NCI-H82 treated with DMSO at 0.1 percent for 48 hours (cell line): ENCODE data around the gene WWP2.

ENCODE experiments used
- DNase-seq: peaks from one replicate; lab custom pipeline; 2025; ENCODE audit not compliant: unreplicated experiment; lab: John Stamatoyannopoulos, UW

WWP2 gene

DNA sequence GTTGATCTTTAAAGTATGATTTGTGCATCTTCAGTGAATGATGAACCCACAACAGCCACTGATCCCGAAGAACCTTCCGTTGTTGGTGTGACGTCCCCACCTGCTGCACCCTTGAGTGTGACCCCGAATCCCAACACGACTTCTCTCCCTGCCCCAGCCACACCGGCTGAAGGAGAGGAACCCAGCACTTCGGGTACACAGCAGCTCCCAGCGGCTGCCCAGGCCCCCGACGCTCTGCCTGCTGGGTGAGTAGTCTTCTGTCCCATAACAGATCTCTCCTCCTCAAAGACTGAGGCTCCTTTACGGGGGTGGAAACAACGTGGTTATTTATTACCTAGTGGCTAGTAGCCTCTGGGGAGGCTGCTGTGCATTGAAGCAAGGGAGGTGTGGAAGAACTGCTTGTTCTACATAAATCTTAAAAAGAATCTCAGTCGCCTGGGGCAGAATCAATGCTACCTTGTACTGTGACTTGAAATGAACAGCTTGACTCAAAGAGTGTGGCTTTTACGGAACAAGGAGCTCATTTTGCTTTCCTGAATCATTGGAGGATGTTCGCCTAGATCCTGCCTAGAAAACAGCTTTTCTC, 126.0 kb downstream of the WWP2 start:
- no peak for DNase-seq

DNA sequence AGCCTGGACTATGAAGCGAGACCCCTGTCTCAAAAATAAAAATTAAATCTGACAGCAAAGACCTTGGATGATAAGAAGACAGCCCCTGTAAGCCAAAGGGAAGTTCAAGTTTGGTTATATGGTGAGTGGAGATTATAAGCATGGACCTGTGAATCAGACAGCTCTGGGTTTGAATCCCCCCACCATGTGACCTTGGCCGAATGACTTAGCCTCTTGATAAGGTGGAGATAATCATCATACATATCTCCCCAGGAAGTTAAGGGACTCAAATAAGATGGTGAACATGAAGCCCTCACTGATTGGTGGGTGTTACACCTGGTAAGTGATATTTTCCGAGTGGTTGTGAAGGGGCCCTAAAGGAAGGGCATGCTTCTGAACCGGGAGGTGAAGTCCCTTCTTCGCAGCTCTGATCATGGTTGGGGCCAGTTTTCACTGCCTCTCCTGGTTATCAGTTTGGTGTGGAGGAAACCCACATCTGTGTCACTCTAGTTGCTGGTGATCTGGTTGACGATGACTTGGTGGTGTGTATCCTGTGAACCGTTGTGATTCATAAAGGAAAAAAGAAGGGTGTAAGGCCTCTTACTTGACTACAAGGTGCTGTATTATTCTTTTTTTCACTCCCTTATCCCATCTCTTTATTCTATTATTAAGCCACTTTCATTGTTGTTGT, 127.3 kb downstream of the WWP2 start:
- no peak for DNase-seq

DNA sequence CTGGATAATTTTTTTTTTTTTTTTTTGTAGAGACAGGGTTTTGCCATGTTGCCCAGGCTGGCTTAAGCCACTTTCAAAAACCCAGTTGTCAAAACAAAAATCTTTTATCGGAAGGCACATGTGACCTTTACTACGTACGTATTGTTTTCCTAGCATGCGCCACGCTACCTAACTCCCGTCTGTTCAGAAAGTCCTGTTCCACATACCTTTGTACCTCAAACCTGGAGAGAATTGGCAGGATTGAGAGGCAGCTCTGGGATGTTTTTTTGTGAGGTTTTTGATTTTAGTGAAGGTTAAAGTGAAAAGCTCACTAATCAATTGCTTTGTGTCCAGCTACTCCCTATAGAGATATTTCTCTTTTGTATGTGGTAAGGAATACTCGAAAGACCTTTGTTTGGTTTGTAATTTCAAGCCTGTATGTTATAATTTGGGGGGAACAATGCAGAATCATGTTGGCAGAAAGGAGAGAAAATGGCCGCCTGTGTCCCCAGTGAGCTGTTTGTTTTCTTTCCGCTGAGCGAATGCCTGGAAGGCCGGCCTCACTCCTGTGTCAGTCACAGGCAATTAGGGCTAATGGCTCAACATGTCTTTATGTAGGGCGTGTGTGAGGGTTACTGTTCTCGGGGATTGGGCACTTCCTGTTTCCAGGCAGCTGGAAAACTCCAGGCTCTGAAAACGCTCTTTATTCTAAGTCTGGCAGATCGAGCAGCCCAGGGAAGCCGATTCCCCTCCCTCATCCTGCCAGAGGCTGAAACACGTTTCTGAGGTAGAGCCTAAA, 128.2 kb downstream of the WWP2 start:
- DNase-seq: no peak

DNA sequence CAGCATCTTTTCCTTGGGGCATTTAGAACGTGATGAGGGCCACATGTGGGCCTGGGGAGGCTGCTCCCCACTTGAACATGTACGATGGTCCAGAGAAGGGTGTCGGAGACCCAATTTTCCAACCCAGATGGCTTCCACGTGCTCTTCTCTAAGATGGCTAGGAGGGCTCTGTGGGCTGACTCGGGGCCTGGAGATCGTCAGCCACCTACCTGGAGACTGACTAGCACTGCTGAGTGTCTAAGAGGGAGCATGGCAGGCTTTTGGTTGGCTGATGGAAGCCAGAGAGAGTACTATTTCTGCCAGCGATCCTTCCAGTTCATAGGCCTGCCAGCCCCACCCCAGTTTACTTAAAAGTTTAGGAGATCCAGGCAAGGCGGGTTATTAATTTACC, 128.8 kb downstream of the WWP2 start:
- no peak for DNase-seq

DNA sequence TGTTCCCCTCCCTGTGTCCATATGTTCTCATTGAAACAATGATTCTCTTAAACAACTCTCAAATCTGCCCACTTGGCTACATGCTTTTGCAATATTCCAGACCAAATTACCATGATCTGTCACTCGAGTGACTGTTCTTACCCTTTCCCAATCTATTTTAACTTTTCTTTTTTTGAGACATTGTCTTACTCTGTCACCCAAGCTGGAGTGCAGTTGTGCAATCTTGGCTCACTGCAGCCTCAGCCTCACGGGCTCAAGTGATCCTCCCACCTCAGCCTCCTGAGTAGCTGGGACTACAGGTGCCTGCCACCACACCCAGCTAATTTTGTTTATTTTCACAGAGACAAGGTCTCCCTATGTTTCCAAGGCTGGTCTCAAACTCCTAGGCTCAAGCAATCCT, 130.2 kb downstream of the WWP2 start:
- no peak for DNase-seq

DNA sequence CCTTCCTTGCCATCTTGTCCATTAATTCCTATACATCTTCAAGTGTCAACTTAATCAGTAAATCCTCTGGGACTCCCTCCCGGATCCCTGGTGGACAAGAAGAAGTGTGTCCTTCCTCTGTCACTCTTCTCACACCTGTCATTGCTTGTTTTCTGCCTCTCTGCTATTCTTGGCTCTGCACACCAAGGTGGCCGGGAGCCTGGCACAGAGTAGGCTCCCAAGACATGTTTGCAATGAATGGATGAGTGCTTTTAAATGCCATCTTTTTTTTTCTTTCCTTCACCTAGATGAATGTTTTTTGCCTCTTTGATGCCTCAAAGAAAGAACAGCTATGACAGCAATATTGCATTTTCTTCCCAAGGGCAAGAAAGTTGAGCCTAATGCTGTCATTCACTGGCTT, 131.0 kb downstream of the WWP2 start:
- DNase-seq: no peak

DNA sequence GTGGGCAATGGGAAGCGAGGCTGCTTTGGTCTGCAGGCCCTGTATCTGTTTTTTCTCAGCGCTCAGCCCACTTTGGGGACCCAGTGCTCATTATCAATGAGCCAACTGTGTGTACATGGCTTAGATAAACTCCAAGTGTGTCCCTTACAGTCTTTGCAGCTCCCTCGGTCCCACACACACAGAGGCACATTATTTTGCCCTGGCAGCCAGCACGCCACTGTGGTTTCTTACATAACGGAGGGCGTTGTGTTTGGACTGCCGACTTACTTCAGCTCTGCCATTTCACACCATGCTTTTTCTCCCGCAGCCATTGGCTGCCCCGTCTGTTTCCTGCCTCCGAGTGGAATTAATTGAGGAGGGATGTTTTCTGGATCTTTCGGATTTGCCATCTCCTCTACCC, 132.5 kb downstream of the WWP2 start:
- DNase-seq: no peak

DNA sequence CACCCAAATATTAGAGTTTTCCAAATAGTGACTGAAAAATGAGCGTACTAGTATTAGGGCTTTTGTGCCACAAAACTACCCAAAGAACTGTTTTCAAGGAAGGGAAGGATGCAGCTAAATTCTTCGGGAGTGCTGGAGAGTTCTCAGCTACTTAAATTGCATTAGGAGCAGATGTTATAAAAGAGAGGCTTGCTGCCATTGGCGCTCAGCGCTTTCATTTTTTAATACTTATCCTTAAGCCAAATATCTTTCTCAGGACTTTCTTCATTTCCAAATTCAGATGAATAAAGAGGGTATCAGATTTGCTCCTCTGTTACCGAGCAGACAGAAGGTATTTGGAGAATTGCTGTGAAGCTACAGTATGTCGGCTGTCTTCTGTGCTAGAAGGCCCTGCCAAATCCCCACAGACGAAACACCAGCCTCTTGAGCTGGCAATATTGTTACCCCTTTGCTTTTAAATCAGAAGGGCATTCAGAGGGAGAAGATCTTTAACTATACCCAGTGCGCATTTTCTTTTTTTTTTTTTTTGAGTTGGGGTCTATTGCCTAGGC, 141.8 kb downstream of the WWP2 start:
- no peak for DNase-seq

DNA sequence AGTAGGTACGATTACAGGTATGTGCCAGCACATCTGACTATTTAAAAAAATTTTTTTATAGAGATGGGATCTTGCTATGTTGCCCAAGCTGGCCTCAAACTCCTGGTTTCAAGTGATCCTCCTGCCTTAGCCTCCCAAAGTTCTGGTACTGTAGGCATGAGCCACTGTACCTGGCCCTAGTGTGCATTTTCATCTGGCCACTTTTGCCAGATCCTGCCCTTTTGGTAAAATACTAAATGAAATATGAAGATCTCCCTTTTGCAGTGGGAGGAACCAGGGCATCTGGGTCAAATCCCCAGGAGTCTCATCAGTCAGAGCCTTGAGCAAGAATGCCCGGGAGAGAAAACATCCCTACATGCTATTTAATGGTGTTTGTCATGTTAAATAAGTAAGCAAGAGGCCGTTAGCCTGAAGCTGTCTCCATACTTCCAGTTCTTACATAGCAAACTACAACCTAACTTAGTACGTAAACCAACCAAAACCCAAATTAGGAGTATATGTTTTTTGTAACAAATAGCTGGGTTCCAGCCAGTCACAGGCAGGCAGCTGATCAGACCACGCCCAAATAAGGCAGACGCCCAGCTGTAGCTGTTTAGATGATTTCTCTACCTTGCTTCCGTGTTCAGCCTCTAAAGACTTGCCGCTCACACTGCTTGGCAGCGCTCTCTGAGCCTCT, 142.5 kb downstream of the WWP2 start:
- no peak for DNase-seq

DNA sequence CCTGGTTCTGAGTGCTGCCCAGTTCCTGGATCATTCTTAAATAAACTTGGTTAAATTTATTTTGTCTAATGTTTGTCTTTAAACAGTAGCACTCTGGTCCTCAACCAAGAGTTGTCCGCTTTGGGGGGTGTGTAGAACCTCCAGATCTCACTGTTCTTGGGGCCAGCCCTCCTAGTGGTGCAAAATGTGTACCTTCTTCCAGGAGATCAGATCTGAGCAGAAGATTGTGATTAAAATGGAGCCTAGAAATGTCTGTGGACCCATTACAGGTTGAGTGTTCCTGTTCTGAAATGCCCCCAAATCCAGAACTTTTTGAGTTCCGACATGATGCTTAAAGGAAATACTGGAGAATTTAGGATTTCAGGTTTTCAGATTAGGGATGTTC, 143.0 kb downstream of the WWP2 start:
- no peak for DNase-seq

DNA sequence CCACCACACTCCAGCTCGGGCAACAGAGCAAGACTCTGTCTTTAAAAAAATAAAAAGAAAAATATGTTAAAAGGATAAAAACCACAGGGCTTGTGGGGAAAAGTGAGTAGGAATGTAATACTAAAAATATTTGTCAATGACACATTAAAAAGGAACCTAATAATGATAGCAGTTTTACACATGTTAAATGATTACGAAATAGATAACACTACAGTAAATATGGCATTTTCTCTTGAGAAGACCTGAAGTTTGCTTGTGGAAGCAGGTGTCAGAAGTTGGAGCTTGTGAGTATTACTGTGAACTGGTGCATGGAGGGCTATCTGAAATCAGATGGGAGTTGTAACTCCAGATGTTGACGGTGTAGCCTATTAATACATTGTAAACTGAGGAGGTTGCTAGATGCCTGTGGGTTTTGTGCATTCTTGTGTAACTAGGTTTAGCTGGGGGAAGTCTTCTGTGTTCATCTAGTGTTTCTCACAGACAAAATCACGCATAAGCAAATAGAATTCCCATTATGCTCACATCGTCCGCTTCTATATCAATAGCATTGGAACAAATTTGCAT, 144.8 kb downstream of the WWP2 start:
- DNase-seq: no peak

DNA sequence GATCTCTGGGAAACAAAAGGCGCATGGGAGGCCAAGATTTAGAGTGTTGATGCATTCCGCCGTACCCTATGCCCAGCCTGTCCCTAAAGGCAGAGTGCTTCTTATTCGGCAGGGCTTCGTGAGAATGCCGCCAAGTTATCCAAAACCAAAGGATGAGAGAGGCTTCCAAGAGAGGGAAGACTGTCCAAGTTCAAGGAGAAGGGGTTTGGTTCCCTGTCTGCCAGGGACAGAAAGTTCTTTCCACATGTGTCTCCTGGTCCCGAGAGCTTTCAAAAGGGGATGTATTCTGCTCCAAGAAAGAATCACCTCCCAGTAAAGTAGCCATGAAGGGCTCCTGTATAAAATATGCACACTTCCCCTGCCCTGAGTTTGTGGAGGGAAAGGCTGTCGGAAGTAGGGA, 146.9 kb downstream of the WWP2 start:
- no peak for DNase-seq

DNA sequence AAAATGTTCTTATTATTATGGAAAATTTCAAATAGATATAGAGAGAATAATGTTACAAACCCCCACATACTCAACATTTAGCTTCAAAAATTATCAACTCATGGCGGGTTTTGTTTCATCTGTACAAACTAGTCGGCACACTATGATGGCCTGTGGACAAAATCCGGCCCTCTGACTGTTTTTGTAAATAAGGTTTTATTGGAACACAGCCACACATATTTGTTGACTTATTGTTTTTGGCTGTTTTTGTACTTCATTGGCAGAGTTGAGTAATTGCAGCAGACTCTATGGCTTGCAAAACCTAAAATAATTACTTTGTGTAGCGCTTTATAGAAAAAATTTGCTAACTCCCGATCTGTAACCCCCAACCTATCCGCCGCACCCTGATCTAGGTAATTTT, 147.6 kb downstream of the WWP2 start:
- no peak for DNase-seq

DNA sequence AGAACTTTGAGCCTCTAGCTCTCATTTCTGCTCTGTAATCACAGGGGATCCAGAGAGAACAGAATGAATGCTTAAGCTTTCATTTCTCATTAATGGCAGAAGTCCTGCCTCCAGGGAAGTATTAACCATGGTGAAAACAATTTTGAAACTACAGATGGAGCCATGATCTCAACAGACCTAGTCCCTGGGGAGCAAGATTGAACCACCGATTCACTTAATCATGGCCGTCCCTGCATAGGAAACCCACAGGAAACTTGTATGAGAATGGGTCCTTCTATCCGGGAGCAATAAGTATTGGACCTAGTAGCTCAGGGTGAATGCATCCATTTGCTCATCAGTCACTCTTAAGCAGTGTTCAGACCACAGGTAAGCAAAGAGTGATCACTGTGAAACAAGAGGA, 148.8 kb downstream of the WWP2 start:
- DNase-seq: no peak

DNA sequence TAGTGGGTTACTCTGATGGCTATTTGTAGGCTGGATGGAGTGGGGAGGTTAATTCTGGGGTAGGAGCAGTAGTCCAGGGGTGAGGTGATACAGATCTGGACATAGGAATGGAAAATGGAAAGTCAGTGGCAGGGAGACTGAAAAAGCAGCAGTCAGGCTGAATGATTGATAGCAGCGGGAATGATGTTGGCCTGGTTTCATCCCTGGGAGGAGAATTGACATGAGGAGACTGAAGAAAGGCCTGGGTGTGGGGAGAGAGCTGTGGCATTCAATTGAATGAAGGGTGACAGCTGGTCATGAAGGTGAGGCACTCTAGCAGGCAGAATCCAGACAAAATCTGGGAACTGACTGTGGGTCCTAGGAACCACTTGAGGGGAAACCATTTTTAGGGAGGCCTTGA, 154.3 kb downstream of the WWP2 start:
- DNase-seq: no peak

DNA sequence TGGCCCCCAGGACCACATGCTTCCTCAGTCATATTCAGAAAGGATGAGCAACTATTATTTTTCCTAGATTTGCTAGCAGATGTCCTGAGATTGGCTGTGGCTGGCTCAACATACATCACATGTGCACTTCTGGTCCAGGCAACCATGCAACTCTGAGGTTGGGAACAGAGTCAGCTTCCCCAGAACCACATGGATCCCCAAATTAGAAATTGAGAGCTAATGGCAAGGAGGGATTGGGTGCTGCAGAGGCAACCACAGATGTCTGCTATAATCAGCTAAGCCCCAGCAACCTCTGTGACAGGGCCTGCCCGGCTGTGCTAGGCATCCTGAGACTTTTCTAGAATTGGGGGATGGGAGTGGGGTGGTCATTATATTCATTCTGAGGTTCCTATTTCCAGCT, 155.2 kb downstream of the WWP2 start:
- DNase-seq: no peak

DNA sequence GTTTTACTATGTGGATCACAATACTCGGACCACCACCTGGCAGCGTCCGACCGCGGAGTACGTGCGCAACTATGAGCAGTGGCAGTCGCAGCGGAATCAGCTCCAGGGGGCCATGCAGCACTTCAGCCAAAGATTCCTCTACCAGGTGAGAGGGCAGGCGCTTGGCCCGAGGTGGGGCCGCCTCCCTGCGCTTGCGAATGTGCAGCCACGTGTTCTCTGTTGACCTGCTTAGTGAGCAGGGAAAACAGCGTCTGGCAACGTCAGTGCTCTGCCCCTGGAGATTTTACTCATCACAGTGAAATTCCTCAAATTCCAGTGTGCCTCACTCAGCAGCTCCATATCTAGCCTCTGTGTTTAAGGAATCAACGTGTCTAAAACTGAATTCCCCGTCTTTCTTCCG, 155.6 kb downstream of the WWP2 start:
- no peak for DNase-seq

DNA sequence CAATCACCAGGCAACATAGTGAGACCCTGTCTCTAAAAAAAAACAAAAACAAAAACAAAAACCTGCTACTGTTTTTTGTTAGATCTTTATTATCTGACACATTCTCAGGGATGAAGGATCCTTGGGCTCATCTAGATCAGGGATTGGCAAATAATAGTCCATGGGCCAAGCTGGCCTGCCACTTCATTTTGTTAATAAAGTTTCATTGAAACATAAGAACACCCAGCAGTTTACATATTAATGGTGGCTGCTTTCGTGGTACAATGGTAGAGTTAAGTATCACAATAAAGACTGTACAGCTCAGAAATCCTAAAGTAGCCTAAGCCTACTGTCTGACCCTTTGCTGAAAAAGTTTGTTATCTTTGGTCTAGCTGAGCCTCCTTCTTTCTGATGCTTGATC, 156.1 kb downstream of the WWP2 start:
- no peak for DNase-seq

DNA sequence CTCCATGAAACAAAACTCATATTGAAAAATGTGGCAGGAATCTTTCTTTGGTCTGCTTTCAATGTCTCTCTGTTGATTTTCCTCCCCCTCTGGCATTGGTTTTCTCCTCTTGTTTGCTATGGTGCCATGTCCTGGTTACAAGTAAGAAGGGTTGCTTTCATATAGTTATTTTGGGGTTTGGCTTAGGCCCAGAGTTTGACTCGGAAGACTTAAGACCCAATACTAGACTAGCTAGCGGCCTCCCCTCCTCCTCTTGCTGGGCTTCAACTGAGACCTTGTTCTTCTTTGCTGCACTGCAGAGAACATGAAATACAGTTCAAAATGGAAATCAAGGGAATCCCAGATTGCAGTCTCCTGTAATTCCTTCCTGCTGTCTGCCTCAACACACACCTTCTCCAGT, 159.0 kb downstream of the WWP2 start:
- DNase-seq: no peak

DNA sequence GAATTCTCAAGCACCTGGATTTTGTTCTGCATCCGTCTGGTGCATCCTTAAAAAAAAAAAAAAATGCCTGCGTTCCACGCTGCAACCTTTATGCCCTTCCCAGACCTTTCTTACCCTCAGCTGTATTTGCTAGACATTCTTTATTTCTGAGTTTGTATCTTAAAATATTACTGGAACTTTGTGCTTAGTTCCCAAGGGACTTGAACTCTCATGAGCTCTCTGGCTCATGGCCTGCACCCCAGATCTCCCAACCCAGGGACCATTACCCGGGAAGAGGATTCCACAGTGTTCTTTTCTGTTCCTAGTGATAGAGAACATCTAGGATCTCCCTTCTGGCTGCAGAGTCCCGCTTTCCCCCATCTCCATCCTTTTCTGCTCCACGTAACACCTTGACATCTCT, 160.1 kb downstream of the WWP2 start:
- DNase-seq: no peak

DNA sequence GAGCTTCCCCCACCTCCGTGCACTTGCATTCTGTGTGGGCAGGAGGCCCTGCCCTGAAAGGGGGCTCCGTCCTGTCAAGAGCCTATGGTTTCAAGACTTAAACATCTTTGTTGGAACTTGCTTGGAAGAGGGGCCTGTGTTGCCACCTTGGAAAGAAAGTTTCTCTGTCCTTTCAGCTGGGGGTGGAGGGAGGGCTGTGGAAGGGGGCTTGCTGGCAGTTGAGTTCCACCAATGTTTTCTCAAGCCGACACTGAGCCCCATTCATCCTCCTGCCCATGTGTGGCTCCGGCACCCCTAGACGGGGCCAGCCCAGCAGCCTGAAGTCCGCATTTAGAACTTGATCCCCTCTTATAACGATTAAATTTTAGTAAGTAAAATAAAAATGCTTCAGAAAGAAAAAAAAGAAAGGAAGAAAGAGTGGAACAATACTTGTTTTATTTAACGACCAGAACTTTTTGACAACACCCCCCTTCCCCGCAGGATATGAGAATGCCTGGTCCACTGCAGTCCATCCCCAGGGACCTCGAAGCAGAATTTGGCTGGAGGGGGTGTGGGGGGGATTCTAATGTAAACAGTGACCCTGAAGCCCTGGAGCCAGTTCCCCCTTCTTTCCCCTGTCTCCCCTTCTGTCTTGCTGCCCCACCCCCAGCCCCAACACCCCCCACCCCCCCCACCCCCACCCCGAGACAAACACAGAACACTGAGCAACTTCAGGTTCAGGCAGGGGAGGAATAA, 162.1 kb downstream of the WWP2 start:
- no peak for DNase-seq
